NCI-H446 (cell line): ENCODE measurements around the gene ACE.

ENCODE experiments used
- DNase-seq, 2 experiments: peaks; one replicate each; lab custom pipeline; 2025; lab: John Stamatoyannopoulos, UW

ACE gene

DNA sequence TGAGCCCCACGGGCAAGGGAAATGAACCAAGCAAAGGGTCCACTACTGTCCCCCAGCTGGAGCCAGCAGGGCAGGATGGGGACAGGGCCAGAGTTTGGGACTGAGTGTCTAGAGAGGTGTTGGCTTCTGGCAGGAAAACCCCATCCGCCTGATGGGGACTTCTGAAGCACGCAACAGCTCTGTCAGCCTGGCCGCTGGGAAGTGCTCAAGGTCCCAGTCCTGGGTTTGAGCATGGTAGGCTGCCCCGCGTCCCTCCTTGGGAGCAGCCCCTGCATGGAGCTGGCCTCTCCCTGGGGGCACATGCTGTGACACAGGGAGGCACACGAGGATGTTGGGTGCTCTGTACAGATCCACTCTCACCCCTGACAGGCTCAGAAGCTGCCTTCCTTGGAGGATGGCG lies 14.6 kb downstream of the ACE start:
- no peak for DNase-seq

DNA sequence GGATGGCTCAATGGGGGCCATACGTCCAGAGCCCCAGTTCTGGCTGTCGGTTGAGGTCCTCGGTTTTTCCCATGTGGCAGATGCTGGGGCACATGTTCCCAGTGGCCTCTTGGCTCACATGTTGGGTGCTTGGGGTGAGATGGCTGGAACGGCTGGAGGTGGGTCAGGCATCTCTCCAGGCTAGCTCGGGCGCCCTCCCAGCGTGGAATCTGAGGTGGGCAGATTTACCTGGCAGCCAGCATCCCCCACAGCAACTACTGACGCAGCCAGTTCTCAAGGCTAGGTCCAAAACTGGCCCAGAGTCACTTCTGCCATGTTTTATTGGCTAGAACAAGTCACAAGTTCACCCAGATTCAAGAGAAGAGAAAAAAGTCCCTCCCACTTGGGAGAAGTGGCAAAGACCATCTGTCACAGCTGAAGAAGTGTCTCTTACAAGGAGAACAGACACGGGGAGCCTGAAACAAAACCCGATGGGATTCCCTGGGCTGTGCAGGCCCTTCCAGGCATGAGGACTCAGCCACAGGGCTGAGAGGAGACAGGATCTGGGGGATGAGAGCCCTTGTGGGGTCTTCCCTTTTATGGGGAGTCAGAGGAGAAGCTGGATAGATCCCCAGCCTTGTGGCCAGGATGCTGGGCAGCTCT lies 15.2 kb downstream of the ACE start:
- DNase-seq, result peak in 1 of 2 experiments; percentile 7

DNA sequence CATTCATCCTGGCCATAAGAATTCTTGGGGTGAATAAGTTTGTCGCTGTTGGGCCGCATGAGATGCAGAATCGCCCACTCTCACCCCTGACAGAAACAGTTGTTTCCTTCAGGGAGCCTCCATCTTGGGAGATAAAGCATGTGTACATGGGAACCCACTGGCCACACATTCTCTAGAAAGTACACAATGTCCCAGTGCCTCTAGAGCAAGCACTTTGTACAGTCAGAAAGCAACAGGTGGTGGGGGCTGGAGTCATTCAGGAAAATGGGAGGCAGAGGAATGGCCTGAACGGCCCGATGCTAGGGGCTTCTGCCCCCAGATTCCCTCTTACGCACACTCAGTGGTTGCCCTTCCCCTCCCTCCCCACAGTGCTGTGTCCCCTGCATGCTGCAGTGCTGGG lies 16.1 kb downstream of the ACE start:
- DNase-seq, result no peak

DNA sequence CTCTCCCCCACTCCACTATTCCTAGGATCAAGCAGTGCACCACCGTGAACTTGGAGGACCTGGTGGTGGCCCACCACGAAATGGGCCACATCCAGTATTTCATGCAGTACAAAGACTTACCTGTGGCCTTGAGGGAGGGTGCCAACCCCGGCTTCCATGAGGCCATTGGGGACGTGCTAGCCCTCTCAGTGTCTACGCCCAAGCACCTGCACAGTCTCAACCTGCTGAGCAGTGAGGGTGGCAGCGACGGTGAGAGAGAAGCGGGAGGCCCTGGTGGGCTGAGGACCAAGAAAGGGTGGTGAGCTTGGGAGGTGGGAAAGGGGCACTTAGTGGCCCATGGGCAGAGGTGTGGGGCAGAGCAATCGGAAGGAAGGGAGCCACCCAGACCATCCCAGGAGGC lies 16.6 kb downstream of the ACE start:
- no peak for DNase-seq

DNA sequence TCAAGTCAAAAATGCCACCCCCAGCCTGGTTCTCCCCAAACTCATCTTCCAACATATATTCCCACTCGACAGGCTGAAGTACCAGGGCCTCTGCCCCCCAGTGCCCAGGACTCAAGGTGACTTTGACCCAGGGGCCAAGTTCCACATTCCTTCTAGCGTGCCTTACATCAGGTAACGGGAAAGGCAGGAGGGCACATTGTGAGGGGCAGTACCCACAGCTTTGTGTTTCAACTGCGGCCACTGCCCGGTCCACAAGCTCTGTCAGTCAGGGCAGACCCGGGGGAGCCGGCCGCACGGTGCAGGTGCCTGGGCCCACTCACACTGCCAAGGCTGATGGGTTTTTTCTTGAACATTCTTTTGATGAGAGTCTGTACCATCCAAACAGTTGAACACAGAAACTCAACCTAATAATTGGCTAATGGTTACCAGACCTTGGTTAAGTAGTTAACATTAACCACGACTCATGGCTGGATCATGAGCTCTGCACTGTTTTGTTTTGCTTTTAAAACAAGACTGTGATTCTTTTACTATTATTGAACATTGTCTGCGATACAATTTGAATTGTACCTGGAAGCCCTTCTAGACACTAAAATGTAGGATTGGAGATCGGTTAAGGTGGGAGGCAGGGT lies 17.6 kb downstream of the ACE start:
- DNase-seq, result no peak

DNA sequence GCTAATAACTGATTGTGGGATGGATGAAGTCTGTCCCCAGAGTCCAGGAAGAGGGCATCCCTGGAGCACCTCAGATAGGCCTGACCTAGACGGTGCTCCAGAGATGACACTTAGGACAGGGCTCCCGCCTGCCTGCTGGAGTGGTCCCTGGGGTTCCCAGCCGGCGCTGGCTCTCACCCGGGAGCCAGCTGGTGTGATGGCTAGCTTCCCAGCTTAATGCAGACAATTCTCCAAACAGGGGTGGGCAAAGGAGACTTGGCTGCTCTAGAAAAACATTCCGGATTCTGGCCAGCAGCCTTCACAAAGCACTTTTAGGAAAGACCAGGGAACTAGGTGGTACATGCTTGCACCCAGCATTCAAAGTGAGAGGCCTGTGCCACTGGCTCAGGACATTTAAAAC lies 18.6 kb downstream of the ACE start:
- peak; percentile 70 to 84 for DNase-seq

DNA sequence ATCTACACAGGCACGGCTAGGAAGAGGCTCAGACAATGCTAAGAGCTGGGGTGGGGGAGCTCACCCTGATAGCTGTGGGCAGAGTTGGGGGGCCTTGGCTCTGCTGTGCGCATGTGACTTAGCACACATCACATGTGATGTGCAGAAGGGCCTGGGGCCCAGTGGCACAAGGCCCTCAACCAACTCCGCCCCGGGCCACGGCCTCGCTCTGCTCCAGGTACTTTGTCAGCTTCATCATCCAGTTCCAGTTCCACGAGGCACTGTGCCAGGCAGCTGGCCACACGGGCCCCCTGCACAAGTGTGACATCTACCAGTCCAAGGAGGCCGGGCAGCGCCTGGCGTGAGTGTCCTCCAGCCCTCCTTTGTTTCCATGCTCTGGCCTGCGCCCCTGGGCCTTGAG lies 19.3 kb downstream of the ACE start:
- no peak for DNase-seq

DNA sequence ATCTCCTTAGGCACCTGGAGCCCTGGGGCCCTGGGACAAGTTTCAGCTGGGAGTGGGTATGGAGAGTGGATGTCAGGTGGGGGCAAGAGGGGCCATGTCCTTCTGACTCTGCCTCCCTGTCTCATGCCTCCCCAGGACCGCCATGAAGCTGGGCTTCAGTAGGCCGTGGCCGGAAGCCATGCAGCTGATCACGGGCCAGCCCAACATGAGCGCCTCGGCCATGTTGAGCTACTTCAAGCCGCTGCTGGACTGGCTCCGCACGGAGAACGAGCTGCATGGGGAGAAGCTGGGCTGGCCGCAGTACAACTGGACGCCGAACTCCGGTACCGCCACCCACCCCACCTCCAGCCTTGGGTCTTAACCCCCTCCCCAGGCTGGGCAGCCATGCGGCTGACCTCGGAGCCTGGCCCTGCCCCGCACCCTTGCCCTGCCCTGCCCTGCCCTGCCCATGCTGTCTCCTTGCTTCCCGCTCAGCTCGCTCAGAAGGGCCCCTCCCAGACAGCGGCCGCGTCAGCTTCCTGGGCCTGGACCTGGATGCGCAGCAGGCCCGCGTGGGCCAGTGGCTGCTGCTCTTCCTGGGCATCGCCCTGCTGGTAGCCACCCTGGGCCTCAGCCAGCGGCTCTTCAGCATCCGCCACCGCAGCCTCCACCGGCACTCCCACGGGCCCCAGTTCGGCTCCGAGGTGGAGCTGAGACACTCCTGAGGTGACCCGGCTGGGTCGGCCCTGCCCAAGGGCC lies 20.0 kb downstream of the ACE start:
- DNase-seq, result no peak

DNA sequence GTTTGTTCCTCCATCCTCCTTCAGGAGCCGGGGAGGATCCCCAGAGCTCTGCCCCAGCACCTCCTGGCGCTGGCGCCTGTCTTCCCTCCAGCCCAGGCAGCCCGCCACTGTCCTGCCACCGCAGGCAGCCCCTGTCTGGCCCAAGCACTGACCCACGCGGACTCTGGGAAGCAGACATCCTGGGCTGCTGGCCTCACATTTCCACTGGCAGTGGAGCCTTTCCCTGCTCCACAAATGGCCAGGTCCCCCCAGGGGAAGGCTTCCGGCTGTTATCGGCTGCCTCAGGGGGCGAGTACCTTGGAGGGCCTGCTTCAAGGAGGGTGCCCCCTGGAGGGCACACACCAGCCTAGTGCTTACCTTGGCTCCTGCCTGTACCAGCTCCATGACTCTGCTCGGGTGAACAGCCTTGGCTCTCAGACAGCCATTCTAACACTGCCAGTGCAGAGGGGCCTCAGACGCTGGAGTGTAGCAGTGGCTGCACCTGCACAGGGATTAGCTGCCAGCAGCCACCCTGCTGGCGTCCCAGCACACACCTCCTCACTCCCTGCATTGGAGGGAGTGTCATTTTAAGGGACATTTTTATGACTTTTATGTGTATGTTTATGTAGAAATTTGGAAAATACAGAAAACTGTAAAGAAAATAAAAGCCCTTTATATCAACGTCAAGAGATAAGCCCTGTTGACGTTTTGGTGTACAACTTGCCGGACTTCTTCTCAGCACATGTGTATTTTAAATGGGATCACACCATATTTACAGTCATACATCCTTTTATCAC lies 21.0 kb downstream of the ACE start:
- DNase-seq, result peak; percentile 20 to 68

DNA sequence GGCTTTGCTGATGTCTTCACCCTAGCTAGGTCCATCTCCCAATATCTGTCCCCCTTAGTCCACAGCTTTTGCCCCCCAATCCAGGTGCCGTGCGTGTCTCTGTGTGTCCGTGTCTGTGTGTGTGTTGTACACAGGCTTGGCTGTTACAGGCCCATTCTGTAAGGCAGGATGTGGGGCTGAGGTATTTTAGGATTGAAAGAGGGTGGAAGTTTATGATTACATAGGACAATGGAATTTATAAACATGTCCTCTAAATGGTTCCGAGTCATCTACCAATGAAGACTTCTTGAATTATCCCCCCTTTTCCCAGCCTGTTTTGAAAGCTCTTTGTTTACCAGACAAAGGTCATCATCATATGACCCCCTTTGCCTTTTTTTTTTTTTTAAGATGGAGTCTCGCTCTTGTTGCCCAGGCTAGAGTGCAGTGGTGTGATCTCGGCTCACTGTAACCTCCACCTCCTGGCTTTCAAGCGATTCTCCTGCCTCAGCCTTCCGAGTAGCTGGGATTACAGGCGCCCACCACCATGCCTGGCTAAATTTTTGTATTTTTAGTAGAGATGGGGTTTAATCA lies 21.9 kb downstream of the ACE start:
- no peak for DNase-seq

DNA sequence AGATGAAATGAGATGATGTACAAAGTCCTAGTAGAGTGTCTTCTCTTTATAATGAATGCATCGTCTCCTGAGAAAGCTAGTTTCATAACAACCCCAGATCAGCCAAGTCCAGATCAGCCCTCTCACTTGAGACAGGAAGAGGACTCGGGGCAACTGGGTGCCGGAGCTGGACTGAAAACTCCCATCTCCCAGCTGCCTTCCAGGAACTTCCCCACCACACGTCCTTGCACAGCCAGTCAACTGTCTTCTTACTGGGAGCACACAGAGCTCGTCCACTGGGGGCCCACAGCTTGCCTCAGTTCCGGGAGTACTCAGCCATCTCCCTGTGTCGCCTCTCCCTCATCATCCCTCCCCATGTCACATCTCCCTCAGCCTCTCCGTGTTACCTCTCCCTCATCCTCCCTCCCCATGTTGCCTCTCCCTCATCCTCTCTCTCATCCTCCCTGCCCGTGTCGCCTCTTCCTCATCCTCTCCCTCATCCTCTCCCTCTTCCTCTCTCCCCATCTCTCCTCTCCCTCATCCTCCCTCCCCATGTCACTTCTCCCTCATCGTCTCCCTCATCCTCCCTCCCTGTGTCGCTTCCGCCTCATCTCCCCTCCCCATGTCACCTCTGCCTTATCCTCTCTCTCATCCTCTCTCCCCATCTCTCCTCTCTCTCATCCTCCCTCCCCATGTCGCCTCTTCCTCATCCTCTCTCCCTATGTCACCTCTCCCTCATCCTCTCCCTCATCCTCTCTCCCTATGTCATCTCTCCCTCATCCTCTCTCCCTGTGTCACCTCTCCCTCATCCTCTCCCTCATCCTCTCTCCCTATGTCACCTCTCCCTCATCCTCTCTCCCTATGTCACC lies 23.9 kb downstream of the ACE start:
- DNase-seq, result no peak

DNA sequence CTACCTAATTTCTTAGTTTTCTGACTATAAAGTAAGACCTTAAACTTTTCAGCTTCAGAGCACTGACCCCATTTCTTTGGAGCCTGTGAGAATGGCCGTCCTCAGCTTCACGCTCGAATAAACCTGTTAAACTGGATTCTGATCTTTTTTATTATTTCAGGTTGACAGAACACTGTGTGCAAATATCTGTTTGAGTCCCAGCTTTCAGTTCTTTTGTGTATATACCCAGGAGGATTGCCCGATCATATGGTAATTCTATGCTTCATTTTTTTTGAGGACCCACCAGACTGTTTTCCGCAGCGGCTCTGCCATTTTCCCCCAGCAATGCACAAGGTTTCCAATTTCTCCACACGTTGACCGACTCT lies 26.5 kb downstream of the ACE start:
- peak in 1 of 2 experiments; percentile 17 for DNase-seq

DNA sequence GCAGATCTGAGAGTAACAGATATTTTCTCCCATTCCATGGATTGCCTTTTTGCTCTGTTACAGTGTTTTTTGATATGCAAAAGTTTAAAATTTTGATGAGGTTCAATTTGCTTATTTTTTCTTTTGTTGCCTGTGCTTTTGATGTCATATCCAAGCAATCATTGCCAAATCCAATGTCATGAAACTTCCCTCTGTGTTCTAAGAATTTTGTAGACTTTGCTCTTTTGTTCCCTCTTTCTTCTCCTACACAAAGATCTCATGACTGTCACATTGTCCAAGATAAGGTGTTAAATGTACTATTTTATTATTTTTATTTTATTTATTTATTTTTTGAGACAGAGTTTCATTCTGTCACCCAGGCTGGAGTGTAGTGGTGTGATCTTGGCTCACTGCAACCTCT lies 27.4 kb downstream of the ACE start:
- no peak for DNase-seq

DNA sequence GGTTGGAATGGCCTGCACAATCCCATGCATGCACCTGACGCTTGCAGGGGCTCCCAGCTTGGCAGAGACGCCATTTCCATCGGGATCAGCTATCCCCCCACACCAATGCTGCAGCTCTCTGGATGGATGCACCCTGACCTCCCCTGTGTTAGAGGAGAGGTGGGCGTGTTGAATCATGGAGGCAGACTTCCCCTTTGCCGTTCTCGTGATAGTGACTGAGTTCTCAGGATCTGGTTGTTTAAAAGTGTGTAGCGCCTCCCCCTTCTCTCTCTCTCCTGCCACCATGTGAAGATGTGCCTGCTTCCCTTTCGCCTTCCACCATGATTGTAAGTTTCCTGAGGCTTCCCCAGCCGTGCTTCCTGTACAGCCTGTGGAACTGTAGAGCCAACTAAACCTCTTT lies 28.5 kb downstream of the ACE start:
- DNase-seq, result no peak

DNA sequence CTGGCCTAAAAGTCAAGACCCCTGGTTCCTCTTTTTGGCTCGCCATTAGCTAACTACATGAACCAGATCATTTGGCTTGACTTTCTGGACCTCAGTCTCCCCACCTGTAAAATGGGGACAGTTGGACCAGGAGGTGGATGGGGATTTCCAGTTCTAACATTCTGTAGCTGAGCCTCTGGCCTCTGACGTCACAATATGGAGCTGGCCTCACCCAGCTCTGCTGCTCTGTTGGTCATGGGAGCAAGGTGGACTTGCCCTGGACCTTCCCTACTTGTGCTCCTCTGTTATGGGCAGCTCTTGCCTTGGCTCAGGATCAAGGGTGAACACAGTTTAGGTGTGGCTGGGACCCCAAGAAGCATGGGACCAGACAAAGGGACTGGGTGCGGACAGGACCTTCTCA lies 29.8 kb downstream of the ACE start:
- DNase-seq, result no peak

DNA sequence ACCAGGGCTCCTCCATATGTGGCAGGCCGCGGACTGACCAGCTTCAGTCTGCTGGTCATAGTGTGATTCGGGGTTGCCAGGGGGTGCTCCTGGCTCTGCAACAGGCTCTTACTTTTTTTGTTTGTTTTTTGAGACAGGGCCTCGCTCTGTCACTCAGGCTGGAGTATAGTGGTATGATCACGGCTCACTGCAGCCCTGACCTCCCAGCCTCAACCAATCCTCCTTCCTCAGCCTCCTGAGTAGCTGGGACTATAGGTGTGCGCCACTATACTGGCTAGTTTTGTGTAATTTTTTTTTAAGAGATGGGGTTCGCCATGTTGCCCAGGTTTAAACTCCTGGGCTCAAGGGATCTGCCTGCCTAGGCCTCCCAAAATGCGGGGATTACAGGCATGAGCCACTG lies 34.5 kb downstream of the ACE start:
- DNase-seq, result no peak

DNA sequence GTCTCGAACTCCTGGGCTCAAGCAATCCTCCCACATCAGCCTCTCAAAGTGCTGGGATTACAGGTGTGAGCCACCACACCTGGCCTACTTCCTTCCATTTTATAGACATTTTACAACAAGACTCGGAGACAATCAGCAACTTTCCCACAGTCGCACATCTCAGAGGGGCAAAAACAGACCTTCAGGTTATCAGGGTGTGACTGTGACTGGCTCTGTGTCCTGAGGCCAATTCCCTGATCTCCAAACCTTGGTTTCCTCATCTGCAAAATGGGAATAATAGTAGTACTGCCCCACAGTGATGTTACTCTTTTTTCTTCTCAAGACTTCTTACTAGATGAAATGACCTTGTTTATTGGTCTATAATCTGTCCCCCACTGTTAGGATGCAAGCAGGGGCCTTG lies 35.5 kb downstream of the ACE start:
- DNase-seq, result no peak

DNA sequence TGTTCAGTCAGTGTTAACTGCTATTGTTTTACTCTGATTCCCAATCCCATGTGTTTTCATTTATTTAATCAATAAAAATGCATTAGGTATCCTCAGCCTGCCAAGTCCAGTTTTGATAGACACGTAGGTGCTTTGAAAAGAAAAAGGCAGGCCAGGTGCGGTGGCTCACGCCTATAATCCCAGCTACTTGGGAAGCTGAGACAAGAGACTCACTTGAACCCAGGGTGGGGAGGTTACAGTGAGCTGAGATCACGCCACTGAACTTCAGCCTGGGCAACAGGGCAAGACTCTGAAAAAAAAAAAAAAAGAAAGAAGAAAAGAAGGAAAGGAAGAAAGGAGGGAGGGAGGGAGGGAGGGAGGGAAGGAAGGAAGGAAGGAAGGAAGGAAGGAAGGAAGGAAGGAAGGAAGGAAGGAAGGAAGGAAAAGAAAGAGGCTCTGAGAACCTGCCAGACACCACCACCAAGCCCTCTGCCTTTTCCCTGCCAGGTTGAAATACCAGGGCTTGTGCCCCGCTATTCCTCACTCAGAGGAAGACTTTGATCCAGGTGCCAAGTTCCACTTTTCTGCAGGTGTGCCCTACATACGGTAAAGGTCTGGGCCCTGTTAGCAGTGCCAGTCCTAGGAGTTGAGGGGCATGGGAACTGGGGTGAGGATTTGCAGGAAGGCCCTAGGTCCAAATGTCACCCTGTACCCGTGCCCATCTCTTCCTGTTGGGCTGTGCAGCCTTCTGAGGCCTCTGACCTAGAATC lies 36.2 kb downstream of the ACE start:
- no peak for DNase-seq

DNA sequence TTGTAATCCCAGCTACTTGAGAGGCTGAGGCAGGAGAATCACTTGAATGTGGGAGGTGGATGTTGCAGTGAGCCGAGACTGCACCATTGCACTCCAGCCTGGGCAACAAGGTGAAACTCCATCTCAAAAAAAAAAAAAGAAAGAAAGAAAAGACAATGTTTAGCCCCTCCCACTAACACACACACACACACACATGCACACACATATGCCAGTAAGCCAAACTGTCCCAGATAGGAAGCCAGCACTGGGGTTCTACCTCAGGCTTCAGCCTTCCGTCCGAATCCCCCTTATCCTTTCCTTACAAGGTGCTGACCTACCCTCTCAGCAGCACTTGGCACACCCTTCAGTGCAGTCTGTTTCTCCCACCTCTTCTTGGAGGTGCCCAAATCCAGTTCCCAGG lies 37.6 kb downstream of the ACE start:
- no peak for DNase-seq

DNA sequence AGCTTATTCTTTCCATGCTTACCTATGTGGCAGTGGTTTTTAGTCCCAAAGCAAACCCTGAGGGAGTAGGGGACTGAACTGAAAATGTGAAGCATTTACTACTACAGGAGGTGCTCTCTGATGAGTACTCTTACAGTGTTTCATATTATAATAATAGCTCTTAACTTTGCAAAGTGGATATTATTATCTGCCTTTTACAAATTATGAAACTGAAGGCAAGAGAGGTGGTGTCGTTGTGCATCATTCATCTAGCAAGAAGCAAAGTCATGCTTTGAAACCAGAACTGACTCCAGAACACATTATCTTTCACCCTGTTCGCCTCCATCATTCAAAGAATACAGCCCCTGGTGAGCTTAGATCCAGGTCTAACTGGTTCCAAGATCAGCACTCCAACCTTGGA lies 38.1 kb downstream of the ACE start:
- no peak for DNase-seq

DNA sequence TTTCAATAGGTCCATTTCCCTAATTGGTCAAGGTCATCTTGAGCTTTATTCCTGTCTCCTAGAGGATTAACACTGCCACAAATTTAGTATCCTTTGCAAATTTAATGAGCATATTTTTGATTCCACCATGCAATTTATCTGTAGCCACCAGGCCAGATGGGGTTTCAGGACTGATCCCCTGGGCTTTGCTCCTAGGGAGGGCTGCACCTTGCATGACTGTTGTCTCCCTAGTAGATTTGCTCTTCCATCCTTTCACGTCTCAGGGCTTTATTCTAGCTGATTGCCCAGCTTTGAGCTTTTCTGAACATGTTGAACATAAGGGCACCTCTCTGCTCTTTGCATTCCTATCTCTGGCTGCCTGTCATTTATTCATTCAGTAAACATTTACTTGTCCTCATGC lies 38.6 kb downstream of the ACE start:
- no peak for DNase-seq
